Osteoblast (primary cell): ENCODE results near the gene SNAPIN. TPM values are rescaled to one million over a fixed set of nuclear protein-coding genes. Genes with fewer than 3 reads are reported as not detected.

Experiments
- DNase-seq: peaks from one replicate; pipeline ENCODE4 v3.0.0; 2011; ENCODE audit warnings: low spot score, mixed read lengths; ENCODE audit not compliant: insufficient read length; ENCODE audit errors: missing footprints
- H2AFZ ChIP-seq: 2 replicates; pipeline ENCODE4 v1.6.0; 2011; ENCODE audit warnings: mild to moderate bottlenecking, low read length
- H3K27ac ChIP-seq: 2 replicates; pipeline ENCODE4 v1.5.1; 2011; ENCODE audit warnings: mild to moderate bottlenecking, low read depth, low read length, moderate library complexity
- H3K27me3 ChIP-seq: 2 replicates; pipeline ENCODE4 v1.6.0; 2012; ENCODE audit warnings: mild to moderate bottlenecking, control low read depth, inconsistent platforms, low read length, moderate library complexity; ENCODE audit not compliant: insufficient read depth
- H3K36me3 ChIP-seq: 2 replicates; pipeline ENCODE4 v1.5.1; 2011; ENCODE audit warnings: mild to moderate bottlenecking, low read length, control low read depth, moderate library complexity; ENCODE audit not compliant: insufficient read depth
- H3K4me1 ChIP-seq: 2 replicates; pipeline ENCODE4 v1.5.1; 2011; ENCODE audit warnings: mild to moderate bottlenecking, low read length, control low read depth, moderate library complexity; ENCODE audit not compliant: insufficient read depth
- H3K4me2 ChIP-seq: 2 replicates; pipeline ENCODE4 v1.6.0; 2011; ENCODE audit warnings: mild to moderate bottlenecking, low read length; ENCODE audit not compliant: insufficient read depth
- H3K4me3 ChIP-seq: fragments of 200-600 bp; sonication (generic); 3 replicates; pipeline ENCODE4 v1.5.1; 2012; ENCODE audit warnings: mild to moderate bottlenecking, low read length, inconsistent platforms; ENCODE audit not compliant: insufficient read depth
- H3K79me2 ChIP-seq: 2 replicates; pipeline ENCODE4 v1.6.0; 2012; ENCODE audit warnings: mild to moderate bottlenecking, low read length, control low read depth, inconsistent platforms; ENCODE audit not compliant: insufficient read depth
- H3K9me3 ChIP-seq: 2 replicates; pipeline ENCODE4 v1.5.1; 2011; ENCODE audit warnings: low read depth, low read length, control low read depth
- H4K20me1 ChIP-seq: 2 replicates; pipeline ENCODE4 v1.6.0; 2012; ENCODE audit warnings: mild to moderate bottlenecking, low read length, control low read depth; ENCODE audit not compliant: insufficient read depth
- total RNA-seq: library from RNA; depleted of rRNA; stranded (reverse); fragments of >200 nt; gene quantifications from 2 replicates; pipeline ENCODE4 v1.2.3, GENCODE V29; 2012
- TF ChIP-seq, protein P1 (sequence below): IDR thresholded peaks from 2 replicates; pipeline ENCODE4 v1.5.1; 2011; ENCODE audit warnings: mild to moderate bottlenecking, low read depth, low read length, moderate library complexity; ENCODE audit errors: extremely low read depth

SNAPIN gene
- total RNA-seq, 1 donor = 53.6 TPM

DNA sequence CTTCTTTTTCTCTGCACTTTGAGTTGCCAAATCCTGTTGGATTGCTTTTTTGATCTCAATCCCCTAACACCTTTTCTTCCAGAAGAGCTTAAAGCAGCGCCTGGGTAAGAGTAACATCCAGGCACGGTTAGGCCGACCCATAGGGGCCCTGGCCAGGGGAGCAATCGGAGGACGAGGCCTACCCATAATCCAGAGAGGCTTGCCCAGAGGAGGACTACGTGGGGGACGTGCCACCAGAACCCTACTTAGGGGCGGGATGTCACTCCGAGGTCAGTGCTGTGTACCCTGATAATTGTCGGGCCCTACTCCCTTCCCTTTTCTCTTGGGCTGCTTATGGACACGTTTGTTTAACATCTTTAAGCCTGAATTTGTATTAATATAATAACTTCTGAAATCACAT lies 16.3 kb upstream of the SNAPIN start:
- H3K36me3 ChIP-seq = peaks cover 85% of the 10 kb centered on the region
- no peak overlapping the region for H3K4me2 ChIP-seq
- H3K9me3 ChIP-seq = no peaks in the 10 kb centered on the region
- H4K20me1 ChIP-seq = peaks cover 22% of the 10 kb centered on the region
- H3K4me1 ChIP-seq = no peaks in the 10 kb centered on the region
- H3K79me2 ChIP-seq = peaks cover 56% of the 10 kb centered on the region
- no peak overlapping the region for H2AFZ ChIP-seq
- no peak overlapping the region for H3K4me3 ChIP-seq
- TF ChIP-seq, protein P1, sequence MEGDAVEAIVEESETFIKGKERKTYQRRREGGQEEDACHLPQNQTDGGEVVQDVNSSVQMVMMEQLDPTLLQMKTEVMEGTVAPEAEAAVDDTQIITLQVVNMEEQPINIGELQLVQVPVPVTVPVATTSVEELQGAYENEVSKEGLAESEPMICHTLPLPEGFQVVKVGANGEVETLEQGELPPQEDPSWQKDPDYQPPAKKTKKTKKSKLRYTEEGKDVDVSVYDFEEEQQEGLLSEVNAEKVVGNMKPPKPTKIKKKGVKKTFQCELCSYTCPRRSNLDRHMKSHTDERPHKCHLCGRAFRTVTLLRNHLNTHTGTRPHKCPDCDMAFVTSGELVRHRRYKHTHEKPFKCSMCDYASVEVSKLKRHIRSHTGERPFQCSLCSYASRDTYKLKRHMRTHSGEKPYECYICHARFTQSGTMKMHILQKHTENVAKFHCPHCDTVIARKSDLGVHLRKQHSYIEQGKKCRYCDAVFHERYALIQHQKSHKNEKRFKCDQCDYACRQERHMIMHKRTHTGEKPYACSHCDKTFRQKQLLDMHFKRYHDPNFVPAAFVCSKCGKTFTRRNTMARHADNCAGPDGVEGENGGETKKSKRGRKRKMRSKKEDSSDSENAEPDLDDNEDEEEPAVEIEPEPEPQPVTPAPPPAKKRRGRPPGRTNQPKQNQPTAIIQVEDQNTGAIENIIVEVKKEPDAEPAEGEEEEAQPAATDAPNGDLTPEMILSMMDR = no peak
- DNase-seq = no peak
- H3K27ac ChIP-seq = no peak overlapping the region
- H3K27me3 ChIP-seq = no peaks in the 10 kb centered on the region

DNA sequence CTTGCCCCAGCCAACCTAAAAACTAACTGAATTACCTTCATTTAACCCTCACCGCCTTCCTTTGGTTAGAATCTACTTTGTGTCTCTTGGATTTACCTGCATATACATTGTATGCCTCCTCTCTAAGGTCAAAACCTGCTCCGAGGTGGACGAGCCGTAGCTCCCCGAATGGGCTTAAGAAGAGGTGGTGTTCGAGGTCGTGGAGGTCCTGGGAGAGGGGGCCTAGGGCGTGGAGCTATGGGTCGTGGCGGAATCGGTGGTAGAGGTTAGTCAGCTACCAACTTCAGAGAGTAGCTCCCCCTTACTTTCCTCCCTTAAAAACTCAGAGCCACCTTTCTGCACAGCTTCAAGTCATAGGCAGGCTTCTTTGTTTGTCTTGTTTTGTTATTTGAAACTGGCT lies 15.4 kb upstream of the SNAPIN start:
- DNase-seq = no peak
- Histone ChIP-seq H2AFZ (no peak overlapping the region), H3K27me3 (no peaks in the 10 kb centered on the region), H4K20me1 (peaks cover 18% of the 10 kb centered on the region), H3K4me3 (no peak overlapping the region), H3K4me1 (no peaks in the 10 kb centered on the region), H3K27ac (no peak overlapping the region), H3K36me3 (peaks cover 75% of the 10 kb centered on the region), H3K9me3 (no peaks in the 10 kb centered on the region), H3K4me2 (no peak overlapping the region), H3K79me2 (peaks cover 47% of the 10 kb centered on the region)
- TF ChIP-seq, protein P1 = no peak

DNA sequence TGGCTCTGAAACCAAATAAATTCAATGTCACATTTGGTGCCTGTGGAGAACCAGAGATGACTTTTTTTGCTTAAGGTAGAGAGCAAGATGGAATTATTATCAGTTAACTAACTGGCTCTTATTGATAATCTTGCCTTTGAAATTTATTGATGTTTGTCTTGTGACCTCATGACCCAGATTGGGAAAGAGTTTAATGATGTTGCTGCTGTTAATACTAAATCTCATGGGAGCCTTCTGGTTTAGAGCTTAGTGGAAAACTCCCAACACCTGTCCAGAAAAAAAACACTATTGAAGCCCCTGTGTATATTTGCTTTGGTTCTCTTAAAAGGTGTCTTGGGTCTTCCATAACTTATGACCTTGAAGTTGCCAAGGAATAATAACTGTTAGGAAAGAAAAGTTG lies 14.7 kb upstream of the SNAPIN start:
- peaks cover 16% of the 10 kb centered on the region for H4K20me1 ChIP-seq
- peaks cover 68% of the 10 kb centered on the region for H3K36me3 ChIP-seq
- peaks cover 41% of the 10 kb centered on the region for H3K79me2 ChIP-seq

DNA sequence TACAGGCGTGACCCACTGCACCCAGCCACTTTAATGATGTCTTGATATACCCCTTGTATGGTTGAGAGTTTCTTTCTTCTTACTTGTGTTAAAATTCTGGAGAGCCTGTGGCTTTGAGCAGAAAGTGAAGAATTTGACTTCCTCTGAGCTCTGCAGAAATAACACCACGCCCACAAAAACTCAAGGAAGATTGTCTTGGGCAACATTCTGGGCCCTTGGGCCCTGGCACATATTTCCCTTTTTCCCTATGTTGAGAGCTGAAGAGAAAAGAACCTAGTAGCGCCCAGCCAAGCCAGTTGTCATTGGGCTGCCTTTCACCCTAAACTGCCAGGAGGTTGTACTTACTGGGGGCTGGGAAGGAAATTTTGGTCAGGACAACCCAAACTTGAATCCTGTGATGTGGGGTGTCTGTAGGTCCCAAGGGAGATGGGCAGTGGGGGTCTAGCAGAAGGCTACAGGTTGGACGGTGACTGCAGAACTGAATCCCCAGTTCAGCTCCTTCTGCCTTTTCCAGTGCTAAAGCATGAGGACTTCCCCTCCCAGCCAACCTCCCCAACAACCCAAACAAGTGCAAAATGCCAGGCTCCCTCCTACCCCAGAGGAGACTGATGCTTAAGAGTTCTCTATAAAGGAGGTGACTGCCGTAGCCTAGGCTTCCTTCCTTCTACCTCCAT lies 11.7 kb upstream of the SNAPIN start:
- Histone ChIP-seq H3K36me3 (peaks cover 43% of the 10 kb centered on the region), H3K4me2 (no peak overlapping the region), H3K9me3 (no peaks in the 10 kb centered on the region), H3K4me1 (no peaks in the 10 kb centered on the region), H3K27me3 (no peaks in the 10 kb centered on the region), H3K27ac (no peak overlapping the region), H4K20me1 (peaks cover 16% of the 10 kb centered on the region), H3K79me2 (peaks cover 16% of the 10 kb centered on the region), H3K4me3 (no peak overlapping the region), H2AFZ (no peak overlapping the region)
- TF ChIP-seq, protein P1 = no peak
- DNase-seq = peak; percentile 55

More for the DNA sequence above, 14.7 kb upstream of the SNAPIN start:
- H3K4me3 ChIP-seq = no peak overlapping the region
- no peak overlapping the region for H3K27ac ChIP-seq
- H3K4me2 ChIP-seq = no peak overlapping the region
- H3K4me1 ChIP-seq = no peaks in the 10 kb centered on the region
- H3K9me3 ChIP-seq = no peaks in the 10 kb centered on the region
- H3K27me3 ChIP-seq = no peaks in the 10 kb centered on the region
- TF ChIP-seq, protein P1 = no peak
- no peak overlapping the region for H2AFZ ChIP-seq
- no peak for DNase-seq
